ENCODE data around the gene ALPK1.

DNA sequence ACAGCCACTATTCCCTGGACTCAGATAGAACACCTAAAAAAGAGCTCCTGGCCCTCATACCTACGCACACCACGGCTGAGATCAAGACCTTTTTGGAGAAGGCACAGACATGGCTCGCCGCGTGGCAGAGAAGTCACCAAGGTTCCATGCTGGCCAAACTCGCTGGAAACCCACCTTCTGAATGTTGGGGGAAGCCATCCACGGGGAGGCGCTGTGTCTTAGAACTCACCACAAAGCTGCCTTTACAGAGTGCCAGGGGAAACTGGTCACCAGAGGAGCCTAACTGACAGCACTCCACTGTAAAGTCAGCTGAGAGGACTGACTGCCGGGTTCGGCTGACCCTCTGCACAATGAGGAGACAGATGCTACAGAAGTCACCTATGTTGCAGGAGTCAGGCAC is 120.9 kb downstream of the ALPK1 start:
- TF ChIP-seq, protein P1, sequence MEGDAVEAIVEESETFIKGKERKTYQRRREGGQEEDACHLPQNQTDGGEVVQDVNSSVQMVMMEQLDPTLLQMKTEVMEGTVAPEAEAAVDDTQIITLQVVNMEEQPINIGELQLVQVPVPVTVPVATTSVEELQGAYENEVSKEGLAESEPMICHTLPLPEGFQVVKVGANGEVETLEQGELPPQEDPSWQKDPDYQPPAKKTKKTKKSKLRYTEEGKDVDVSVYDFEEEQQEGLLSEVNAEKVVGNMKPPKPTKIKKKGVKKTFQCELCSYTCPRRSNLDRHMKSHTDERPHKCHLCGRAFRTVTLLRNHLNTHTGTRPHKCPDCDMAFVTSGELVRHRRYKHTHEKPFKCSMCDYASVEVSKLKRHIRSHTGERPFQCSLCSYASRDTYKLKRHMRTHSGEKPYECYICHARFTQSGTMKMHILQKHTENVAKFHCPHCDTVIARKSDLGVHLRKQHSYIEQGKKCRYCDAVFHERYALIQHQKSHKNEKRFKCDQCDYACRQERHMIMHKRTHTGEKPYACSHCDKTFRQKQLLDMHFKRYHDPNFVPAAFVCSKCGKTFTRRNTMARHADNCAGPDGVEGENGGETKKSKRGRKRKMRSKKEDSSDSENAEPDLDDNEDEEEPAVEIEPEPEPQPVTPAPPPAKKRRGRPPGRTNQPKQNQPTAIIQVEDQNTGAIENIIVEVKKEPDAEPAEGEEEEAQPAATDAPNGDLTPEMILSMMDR (IDR thresholded peaks at IDR 0.05): no peak
- TF ChIP-seq EP300 (IDR thresholded peaks at IDR 0.05) (no peak), POLR2A (IDR thresholded peaks at IDR 0.05) (no peak)

Data from tibial nerve (tissue), 4 donors.